CD4-positive, alpha-beta T cell treated with Interleukin-4 for 1 hour (primary cell): ENCODE data around the gene CATSPER3.
"Not testable (repeated sequence)": the region's sequence is repeated elsewhere in the genome, so short reads cannot be mapped to it uniquely, and the experiment has no call there.

Experiments used
- DNase-seq, 2 donors: peaks; one replicate each; pipeline ENCODE4 v3.0.0-alpha.2; 2020 to 2022

The CATSPER3 gene

DNA sequence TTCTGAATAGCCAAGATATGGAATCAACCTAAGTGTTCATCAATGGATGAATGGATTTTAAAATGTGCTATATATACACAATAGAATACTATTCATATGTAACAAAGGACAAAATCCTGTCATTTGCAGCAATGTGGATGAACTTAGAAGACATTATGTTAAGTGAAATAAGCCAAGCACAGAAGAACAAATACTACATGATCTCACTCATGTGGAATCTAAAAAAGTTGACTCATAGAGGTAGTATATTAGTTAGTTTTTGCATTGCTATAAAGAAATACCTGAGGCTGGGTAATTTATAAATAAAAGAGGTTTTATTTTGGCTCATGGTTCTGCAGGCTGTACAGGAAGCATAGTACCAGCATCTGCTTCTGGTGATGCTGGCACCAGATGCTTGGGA is 8.1 kb downstream of the CATSPER3 start:
- no peak for DNase-seq

GRCh38 chr5:134976841-134977240 is 9.1 kb downstream of the CATSPER3 start:
- no peak for DNase-seq

DNA sequence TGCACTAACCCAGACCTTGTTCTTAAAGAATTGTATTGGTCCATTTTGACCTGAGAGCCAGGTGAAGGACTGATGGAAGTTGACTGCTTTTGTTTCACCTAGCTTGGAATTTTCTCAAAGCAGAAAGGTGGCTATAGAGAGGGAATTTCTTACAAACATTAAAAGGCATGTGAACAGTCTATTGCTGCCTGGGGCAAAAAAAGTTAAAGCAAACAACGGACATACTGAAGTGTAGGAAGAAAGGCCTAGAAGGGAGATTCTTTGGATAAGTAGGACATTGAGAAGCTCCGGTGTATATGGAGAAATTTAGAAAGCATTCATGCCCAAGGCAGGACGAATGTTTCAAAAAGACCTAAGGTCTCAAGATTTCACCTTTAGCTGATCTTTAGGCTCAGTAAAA is 11.7 kb downstream of the CATSPER3 start:
- DNase-seq = no peak

DNA sequence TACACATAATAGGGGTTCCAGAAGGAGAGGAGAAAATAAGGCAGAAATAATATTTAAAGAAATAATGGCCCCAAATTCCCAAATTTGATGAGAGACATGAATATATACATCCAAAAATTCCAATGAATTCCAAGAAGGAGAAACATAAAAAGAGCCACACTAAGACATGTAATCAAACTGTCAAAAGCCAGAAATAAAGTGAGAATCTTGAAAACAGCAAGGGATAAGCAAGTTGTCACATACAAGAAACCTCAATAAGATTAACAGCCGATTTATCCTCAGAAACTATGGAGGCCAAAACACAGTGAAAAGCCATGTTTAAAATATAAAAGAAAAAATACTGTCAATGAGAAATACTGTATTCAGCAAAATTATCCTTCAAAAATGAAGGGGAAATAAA is 14.5 kb downstream of the CATSPER3 start:
- no peak for DNase-seq

- DNase-seq = no peak
These were observed 21.6 kb downstream of the CATSPER3 start for GRCh38 chr5:134989266-134989830.

GRCh38 chr5:134990183-134990582 is 22.5 kb downstream of the CATSPER3 start:
- not testable (repeated sequence) for DNase-seq

DNA sequence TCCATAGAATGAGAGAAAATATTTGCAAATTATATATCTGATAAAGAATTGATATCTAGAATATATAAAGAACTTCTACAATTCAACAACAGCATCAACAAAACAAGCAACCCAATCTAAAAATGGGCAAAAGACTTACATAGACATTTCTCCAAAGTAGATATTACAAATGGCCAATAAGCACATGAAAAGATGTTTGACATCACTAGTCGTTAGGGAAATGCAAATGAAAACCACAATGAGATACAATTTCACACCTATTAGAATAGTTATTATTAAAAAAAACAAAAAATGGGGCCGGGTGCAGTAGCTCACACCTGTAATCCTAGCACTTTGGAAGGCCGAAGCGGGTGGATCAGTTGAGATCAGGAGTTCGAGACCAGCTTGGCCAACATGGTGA is 24.4 kb downstream of the CATSPER3 start:
- DNase-seq = no peak

- no peak for DNase-seq
These were observed 25.5 kb downstream of the CATSPER3 start for GRCh38 chr5:134993161-134993560.

DNA sequence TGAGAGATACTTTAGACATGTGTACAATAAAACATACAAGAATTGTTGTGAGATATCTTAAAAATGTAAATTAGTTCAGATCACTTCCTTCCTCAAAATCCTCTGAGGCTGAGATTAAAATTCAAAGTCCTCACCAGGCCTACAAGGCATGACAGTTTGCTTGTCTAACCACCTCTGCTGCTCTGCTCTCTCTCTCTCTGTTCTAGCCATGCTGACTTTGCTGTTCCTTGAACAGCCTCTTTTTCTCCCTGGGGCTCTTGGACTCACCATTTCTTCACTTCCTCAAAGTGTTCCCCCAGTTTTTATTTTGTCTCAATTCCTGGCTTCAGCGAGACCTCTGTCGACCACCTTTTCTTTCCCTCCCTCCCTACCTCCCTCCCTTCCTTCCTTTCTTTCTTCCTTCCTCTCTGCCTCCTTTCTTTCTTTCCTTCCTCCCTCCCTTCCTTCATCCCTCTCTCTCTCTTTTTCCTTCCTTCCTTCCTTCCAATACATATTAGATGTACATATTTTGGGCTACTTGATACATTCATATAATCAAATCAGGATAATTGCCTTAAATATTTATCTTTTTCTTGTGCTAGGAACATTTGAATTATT is 27.0 kb downstream of the CATSPER3 start:
- DNase-seq = no peak

DNA sequence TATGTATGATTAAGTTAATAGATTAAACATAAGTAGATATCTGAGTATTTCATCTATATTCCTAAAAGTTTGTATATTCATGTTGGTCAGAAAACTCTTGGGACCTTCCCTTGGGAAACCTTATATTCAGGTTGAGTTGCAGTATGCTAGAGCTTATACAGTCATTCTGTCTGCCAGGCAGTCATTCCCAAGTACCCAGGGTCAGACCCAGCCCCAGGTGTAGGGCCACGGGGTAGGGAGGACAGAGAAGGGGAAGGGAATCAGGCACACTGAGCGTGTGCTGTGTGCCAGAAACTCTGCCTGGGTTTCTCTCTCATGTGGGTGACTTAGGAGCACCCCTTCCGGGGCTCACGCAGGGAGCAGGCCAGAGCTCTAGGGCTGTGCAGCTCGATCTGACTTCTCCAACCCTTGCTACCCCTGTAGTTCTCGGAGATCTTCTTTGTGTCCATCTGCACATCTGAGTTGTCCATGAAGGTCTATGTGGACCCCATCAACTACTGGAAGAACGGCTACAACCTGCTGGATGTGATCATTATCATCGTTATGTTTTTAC is 28.2 kb downstream of the CATSPER3 start:
- DNase-seq = no peak

DNA sequence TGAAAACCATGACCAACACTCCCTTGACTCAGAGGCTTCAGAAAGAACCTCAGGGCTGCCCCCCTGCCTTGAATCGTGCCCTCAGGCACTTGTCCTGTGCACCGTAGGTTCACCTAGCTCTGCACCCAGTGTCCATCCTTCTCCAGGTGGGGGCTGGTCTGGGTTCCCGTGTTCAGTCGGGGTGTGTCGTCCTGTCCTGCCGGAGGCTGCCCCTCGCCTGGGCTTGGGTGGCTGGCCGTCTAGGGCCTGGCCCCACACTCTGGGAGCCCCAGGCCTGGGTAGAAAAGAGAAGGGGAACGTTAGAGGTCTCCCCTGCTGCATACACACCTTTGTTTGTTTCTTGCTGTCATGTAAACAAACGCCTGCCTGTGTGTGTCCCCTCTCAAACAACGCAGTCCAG is 29.3 kb downstream of the CATSPER3 start:
- DNase-seq = no peak

GRCh38 chr5:134998068-134998467 is 30.4 kb downstream of the CATSPER3 start:
- not testable (repeated sequence) for DNase-seq

- DNase-seq = no peak
These were observed 36.7 kb downstream of the CATSPER3 start for GRCh38 chr5:135004376-135004775.

DNA sequence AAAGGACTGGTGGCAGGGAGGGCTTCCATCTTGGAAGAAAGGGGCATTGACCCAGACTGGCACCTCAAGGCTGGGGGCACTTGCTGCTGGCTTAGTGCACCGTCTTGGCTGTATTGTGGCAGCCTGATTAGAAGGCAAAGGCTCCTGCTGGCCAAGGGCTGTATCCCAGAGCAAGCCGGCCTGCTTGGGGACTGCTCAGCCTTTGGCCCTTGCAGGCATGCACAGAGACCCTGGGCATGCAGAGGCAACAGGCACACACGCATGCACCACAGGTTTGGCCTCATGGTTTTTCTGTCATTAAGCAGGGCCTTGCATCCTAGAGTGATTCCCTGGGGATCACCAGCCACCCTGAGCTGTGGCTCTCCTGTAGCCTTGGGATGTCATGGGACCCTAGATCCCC is 37.4 kb downstream of the CATSPER3 start:
- no peak for DNase-seq

DNA sequence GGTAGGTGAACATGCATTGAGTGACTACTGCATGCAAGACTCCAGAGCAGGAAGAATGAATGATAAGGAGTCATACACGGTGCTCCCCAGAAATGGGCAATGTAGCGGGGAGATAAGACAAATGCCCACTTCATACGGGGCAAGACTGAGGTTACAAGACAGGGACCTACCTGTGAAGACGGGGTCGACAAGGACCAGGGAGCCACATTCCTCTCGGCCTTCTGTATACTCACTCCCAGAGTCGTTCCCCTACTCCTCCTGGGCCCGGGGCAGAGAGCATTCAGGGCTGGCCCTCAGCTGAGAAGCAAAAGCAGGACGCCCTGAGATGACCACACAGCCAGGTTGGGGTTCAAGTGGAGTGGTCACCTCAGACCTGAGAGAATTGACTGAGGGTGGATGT is 39.6 kb downstream of the CATSPER3 start:
- no peak for DNase-seq

GRCh38 chr5:135007749-135008363 is 40.1 kb downstream of the CATSPER3 start:
- DNase-seq = no peak

GRCh38 chr5:135008556-135008955 is 40.8 kb downstream of the CATSPER3 start:
- no peak for DNase-seq

GRCh38 chr5:135008981-135009735 is 41.5 kb downstream of the CATSPER3 start:
- DNase-seq = no peak

GRCh38 chr5:135009736-135010501 is 42.2 kb downstream of the CATSPER3 start:
- DNase-seq = no peak

GRCh38 chr5:135010502-135011354 is 43.0 kb downstream of the CATSPER3 start:
- DNase-seq = no peak

DNA sequence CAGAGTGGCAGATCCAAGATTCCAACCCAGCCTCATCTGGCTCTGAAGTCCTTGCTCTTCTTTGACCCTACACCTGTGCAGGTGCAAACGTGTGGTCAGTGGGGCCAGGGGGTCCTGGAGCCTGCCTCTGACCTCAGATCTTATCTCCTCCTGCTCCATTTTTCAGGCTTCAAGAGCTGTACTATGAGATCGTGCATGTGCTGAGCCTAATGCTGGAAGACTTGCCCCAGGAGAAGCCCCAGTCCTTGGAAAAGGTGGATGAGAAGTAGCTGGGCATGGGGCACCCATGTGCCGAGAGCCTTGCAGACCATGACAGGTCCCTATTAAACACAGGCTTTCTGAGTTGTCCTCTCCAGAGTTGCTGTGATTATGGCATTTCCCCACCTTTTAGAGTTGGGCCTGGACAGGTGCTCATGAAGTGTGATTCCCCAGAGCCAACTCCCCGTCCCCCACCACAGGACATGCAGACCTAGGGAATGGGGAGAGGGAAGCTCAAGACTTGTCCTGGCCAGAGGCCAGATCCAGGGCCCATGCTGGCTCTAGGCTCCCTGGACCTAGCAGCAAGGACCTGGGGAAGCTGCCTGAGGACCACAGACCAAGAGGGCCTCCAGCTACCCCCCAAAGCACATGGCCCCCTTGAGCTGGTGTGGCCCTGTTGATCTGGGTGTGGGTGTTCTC is 43.8 kb downstream of the CATSPER3 start:
- DNase-seq = no peak
